GM10248 (cell line): ENCODE results near the gene ZCWPW2.

Experiments used
- CTCF ChIA-PET: fragments of 300-600 bp; sonication (Branson Sonifier 250); formaldehyde crosslinking; extraction: SDS; loops from one replicate; lab custom pipeline; 2021; ENCODE audit warnings: antibody characterized with exemption; lab: Yijun Ruan, JAX
- POLR2A ChIA-PET: fragments of 350-650 bp; sonication (Branson Sonifier 250); formaldehyde crosslinking; extraction: SDS; loops from one replicate; lab custom pipeline; 2020; ENCODE audit warnings: antibody characterized with exemption; lab: Yijun Ruan, JAX
- DNase-seq: peaks from one replicate; pipeline ENCODE4 v3.0.0; 2012; ENCODE audit errors: extremely low spot score
- CTCF ChIP-seq: IDR thresholded peaks from 2 replicates; pipeline ENCODE4 v1.5.1; 2012; ENCODE audit warnings: mild to moderate bottlenecking, low read depth; ENCODE audit errors: extremely low read depth, missing control alignments, control extremely low read depth

The ZCWPW2 gene

GRCh38 chr3:28406241-28406640, 57.7 kb downstream of the ZCWPW2 start:
- CTCF ChIA-PET: no interaction called here
- DNase-seq: no peak
- TF ChIP-seq CTCF: no peak
- POLR2A ChIA-PET: no interaction called here

- no peak for TF ChIP-seq CTCF
- no peak for DNase-seq
- CTCF ChIA-PET: no interaction called here
- POLR2A ChIA-PET: no interaction called here
Observed at GRCh38 chr3:28449398-28449797, 100.9 kb downstream of the ZCWPW2 start.

- TF ChIP-seq CTCF: no peak
- POLR2A ChIA-PET: no interaction called here
- CTCF ChIA-PET: interaction anchor here (1.1 kb wide), 1 partner anchor 12 kb away, joined by 4 read pairs; no protein-coding TSS in a partner anchor
- DNase-seq: no peak
Observed at GRCh38 chr3:28462866-28463265, 114.3 kb downstream of the ZCWPW2 start.

GRCh38 chr3:28467414-28467813, 118.9 kb downstream of the ZCWPW2 start:
- no peak for TF ChIP-seq CTCF
- no peak for DNase-seq
- CTCF ChIA-PET: no interaction called here
- POLR2A ChIA-PET: no interaction called here

- POLR2A ChIA-PET: no interaction called here
Observed at GRCh38 chr3:28476194-28476593, 127.7 kb downstream of the ZCWPW2 start.

GRCh38 chr3:28476764-28477163, 128.2 kb downstream of the ZCWPW2 start:
- TF ChIP-seq CTCF: no peak
- ChIA-PET POLR2A (no interaction called here), CTCF (interaction anchor here (0.8 to 1.5 kb wide), 5 partner anchors 12 to 1721 kb away, joined by 3 to 6 read pairs (median 3); no protein-coding TSS in a partner anchor)
- no peak for DNase-seq

More at GRCh38 chr3:28476194-28476593, 127.7 kb downstream of the ZCWPW2 start:
- CTCF ChIA-PET: interaction anchor here (0.8 to 1.3 kb wide), 4 partner anchors 12 to 259 kb away, joined by 3 to 6 read pairs (median 3); no protein-coding TSS in a partner anchor
- peak; percentile 59 for TF ChIP-seq CTCF
- DNase-seq: peak; percentile 32
